SW480 (cell line): ENCODE results near the gene KHK.
"Not testable (repeated sequence)": the region's sequence is repeated elsewhere in the genome, so short reads cannot be mapped to it uniquely, and the experiment has no call there.

Experiments
- DNase-seq: peaks from one replicate; pipeline ENCODE4 v3.0.0-alpha.2; 2016; ENCODE audit warnings: low spot score

Gene KHK

DNA sequence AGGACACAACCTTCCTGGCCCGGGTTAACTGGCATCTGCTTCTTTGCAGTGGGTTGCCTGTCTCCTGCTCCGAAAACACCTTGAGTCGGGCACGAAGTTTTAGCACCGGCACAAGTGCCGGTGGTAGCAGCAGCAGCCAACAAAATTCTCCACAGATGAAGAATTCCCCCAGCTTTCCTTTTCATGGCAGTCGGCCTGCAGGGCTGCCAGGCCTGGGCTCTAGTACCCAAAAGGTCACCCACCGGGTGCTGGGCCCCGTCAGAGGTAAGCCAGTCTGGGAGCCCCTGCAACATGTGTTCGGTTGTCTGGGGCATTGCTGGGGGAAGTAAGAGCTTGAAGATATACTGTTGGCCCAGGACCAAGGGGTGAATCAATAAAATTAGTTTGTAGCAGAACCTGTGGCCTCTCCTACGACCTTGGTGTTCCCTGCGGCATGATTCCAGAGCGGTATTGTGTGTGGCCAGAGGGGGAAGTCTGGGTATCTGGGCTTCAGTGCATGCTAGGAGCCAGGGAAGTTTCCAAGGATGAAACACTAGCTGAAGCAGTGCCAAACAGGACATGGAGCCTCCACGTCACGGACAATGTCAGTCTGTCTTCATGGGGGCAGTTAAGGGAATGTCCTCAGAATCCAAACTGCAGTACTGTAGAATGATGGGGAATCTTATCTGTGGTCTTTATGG, 27.3 kb upstream of the KHK start:
- DNase-seq, result no peak

DNA sequence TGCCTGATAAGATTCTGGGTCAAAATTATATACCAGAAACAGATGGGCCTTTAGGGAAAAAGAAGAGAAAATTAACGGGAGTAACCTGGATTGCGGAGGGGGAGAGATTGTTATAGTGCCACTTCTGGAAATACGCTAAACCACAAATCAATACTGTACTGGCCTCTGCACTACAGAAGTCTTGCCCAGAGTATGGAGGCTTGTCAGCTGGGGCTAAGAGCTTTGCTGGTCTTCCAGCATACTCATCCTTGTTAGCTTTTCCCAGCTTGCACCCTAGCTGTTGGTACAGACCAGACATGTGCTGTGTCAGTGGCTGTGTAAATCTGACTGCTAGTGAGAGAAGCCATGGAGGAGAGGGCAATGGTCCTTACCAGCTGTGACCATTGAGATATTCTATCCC, 26.2 kb upstream of the KHK start:
- DNase-seq, result no peak

DNA sequence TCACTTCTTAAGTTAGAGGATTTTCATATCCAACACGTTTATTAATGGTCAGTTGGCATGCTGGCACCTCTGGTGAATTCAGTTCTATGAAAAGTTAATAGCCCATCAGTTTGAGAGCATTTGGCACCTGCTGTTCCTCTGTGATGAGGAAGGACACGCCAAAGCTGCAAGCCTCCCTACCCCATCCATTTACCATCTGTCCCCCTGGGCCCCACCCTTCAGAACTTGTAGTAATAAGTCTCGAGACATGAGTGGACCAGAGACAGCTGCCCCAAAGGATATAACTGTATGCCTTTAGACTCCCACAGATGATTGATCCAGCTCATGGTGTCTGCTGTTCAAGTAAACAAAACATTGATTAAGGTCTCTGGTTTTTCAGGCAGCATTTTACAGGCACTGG, 21.4 kb upstream of the KHK start:
- no peak for DNase-seq

DNA sequence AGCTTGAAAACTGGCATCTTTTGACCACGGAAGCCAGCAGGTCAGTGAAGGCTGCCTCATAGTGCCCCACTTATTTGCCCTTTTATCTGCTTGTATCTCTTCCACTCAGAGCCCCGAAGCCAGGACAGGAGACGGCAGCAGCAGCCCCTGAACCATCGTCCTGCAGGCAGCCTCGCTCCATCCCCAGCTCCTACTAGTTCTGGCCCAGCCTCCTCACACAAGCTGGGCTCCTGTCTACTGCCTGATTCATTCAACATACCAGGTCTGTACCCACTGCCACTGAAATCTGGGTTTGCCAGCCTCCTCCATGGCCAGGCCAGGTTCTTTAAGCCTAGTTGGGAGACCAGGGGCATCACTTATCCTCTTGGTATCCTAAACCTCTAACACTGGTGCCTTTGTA, 19.2 kb upstream of the KHK start:
- DNase-seq, result no peak

DNA sequence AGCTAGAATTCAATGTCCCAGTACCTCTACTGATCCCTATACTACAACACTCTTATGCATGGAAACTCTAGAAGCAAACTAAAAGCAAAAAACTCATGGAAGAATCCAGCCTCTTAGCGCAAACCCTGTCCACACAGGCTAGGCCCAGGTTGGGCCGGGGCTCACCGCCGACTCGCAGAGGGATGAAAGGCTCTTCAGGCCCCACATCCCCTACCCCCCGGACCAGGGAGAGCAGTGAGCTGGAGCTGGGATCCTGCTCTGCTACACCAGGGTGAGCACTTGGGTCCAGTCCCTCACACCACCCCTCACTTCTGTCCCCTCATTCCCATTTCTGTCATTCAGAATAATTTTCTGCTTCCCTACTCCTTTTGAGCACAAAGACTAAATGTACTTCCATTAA, 17.1 kb upstream of the KHK start:
- DNase-seq, result no peak

DNA sequence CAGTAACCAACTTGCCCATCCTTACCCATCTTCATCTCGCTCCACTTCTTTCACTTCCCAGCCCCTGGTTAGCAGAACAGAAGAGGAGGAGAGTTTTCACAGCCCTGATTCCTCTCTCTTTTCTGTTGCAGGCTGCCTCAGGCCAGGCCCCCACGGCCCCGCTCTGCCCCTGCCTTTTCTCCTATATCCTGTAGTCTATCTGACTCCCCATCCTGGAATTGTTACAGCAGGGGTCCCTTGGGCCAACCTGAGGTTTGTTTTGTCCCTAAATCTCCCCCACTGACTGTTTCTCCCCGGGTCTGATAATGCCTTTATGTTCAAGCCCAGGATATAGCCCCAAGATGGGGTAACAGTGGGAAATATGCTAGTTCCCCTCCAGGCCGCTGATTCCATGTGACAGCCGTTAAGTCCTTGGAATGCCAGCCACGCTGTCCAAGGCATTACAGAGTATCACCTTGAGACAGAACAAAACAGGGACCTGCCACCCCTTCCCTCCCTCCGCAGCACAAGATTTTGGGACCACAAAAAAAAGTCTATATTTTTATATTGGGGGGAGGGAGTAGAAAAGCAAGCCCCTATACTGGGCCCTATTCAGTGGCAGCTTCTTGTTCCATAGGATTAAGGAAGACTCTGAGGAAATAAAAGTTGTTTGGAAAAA, 16.5 kb upstream of the KHK start:
- no peak for DNase-seq

DNA sequence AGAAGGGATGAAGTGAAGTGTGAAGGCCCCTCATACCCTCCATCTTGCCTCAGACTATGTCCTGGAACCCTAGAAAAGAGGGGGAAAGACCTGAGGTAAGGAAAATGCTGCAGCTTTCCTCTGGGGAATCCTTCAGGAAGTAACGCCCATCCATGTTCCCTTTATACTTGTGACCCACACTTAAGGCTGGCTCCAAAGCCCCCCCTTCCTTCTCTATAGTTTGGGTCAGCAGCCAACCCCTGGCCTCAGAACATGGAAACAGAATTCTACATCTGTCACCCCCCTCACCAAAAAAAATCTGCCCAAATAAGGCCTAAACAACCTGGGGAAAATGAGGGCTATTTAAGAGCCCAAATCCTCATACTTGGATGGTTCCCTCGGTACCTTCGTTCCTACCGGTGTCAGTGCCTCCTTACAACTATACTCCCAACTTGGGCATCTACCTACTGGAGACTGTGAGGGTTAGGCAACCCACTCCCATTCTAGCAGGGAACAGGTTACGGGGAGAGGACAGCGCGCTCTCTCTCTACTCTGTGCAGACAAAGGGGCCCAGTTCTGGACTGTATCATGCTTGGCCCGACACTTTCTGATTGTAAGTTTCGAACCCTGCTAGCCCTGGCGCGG, 15.8 kb upstream of the KHK start:
- no peak for DNase-seq

DNA sequence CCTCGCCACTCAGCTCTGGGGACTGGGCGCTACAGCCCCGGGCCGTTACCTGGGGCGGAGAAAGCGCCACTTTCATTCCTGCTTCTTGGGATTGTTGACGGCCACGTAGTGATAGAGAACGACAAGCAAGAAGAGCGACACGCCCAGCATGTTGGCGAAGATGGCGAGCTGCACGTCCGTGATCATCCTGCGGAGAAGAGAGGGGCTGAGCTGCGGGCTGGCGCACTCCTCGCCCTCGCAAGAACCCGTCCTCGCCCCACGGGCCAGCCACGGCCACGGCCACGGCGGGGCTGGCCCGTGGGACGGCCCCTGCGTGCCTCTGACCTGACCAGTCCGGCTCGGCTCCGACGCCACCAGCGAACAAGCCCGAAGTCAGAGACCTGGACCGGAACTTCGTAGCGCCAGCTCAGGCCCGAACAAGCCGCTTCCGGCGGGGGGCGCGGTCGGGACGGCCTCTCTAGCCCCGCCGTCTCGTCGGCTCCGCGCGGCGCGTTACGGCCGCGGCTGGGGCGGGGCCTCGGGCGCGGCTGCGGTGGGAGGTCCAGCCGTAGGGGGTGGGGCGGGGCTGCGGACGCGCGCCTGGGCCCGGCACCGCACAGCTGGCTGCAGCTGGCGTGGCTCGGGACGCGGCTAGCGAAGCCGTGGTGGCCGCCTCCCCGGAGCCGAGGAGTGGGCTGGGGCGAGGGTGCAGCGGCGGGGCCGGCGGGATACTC, 15.1 kb upstream of the KHK start, which contains the start of gene OST4:
Gene OST4 (minus strand): TSS at position 378 of the 713 bp plus-strand sequence.
- peak; percentile 90 for DNase-seq

DNA sequence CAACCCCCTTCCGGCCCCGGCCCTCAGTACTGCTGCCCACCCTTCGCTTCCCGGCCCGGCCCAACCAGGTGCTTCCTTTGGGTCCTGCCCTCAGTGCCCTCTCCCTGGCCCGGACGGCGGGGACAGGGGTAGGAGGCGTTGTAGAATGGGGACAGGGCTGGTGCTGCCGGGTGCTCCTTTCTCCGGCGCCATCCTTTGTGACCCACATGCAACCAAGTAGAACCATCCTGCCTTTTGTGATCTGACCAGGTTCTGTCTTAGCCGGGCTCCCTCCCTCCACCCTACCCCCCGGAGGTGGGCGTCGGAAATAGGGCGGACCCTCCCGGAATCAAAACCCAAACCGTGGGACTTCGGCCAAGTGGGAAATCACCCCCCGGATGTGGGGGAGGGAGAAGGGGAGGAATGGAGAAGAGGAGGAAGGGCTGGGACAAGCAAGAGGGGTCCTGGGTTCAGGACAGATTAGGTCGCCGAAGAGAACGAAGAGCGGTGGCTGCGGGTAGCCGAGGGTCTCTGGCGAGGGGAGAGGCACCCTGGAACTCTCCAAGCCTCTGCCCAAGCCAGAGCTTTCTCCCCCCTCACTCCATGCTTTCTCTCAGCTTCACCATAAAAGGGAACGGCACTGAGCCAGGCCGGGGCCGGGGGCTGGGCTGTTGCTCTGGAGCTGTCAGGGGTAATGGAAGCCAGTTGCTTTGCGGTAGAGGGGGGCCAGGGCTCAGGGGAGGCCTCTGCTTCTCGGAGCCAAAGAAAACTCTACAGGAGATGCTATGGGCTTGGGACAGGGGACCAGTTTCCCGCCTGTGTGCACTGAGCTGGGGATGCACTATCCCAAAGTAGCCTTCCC, 14.4 kb upstream of the KHK start:
- no peak for DNase-seq

DNA sequence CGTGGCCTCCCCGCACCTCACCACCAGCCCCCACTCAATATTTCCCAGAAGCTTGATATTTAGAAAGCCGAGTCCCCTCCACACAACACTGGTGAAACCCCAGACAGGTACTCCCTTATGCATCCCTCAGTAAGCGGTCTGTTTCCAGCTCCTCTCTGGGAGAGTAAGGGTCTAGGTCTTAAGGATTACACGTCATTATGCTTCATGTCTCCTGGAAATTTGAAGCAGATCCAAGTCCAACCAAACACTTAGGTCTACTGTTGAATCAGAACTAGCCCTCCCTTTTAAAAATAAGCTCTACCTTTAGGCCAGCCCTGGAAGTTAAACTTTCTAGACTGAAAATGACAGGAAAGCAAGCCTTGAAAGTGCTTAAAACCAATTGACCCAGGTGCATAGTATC, 13.7 kb upstream of the KHK start:
- DNase-seq, result no peak

DNA sequence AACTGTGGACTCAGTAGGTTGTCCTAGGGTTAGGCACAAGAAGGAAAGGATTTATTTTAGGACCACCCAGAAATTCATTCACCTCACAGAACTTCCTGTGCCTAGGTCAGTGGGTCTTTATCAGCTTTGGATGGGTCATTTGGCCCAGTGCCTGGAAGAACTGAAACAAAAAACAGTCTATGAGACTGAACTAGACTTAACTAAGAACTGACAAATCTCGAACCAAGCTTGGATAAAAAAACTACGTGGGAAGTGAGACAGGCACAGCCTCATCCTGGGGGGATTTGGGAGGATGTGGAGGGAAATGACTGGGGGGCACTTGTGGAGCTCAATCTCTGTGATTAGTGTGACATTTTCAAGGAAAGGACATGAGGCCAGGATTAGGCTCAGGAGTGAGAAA, 12.8 kb upstream of the KHK start:
- DNase-seq, result no peak

DNA sequence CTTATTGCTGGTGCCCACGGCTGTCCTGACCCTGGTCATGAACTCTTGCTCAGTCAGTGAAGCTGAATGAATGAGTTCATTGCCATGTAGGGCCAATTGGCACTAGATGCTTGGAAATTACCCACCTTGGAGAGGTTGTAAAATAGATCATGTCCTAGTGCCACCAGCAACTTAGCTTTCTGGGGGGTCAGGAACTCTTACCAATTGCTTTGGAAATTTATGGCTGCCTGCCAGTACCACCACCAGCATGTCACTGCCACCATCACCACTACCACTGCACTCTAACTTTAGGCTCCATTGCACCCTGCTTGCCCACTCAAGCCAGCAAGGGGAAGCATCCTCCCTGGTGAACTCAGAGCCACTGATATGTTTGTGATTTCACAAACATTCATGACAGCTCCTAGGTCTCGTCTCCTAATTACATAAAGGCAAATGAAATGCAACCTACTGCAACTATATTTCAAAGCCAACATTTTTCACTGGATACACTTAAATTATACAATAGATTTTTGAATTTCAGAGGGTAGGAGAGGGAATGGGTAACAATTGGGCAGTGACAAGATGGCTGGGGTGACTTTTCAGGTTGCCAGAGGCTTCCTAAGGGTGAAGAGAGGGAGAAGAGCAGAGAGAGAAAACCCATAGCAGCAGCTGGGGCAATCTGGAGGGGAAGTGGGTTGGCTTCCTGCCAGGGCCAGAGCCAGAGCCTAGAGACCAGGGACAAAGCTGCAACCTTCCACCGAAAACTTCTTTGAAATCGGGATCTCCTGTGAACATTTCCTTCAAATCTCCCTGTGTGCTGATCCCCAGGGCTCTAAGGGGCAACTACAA, 11.6 kb upstream of the KHK start:
- DNase-seq, result no peak

DNA sequence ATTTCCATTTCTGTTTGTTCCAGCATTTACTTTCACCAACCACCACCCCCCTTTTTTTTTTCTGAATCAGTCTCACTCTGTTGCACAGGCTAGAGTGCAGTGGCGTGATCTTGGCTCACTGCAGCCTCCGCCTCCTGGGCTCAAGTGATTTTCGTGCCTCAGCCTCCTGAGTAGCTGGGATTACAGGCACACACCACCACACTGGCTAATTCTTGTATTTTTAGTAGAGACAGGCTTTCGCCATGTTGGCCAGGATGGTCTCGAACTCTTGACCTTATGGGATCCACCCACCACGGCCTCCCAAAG, 11.1 kb upstream of the KHK start:
- not testable (repeated sequence) for DNase-seq

DNA sequence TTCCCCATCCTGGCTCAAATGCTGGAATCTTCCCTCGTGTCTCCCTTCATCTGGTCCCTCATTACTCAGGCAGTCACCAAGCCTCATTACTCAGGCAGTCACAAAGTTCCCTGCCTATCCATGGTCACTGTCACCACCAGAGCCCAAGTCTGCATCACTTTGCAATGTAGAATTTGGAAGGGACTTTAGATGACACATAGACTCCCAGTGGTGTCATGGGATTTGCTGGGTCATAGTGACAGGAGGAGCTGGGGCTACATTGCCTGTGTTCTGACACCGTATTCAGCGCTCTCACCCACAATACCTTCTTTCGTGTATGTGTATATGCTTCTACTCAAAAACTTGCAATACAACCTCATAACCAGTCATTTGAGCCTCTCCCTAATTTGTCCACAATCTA, 10.2 kb upstream of the KHK start:
- no peak for DNase-seq

DNA sequence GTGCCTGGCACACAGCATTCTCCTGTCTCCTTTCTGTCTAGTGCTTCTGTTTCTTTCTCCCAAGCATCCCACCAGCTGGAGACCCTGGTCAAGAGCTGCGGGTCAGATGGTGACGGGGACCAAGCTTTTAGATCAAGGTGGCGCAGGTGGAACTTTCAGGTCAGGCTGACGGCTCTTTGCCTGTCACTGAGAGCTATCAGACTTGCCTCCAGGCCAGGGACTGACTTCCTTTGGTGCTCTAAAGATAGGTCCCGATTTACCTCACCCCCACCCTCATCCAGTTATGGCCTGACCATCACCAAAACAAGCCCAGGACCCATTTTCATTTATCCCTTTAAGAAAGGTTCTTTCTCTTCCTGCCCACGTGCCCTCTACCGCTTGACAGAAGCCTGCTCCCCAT, 9.3 kb upstream of the KHK start:
- no peak for DNase-seq

DNA sequence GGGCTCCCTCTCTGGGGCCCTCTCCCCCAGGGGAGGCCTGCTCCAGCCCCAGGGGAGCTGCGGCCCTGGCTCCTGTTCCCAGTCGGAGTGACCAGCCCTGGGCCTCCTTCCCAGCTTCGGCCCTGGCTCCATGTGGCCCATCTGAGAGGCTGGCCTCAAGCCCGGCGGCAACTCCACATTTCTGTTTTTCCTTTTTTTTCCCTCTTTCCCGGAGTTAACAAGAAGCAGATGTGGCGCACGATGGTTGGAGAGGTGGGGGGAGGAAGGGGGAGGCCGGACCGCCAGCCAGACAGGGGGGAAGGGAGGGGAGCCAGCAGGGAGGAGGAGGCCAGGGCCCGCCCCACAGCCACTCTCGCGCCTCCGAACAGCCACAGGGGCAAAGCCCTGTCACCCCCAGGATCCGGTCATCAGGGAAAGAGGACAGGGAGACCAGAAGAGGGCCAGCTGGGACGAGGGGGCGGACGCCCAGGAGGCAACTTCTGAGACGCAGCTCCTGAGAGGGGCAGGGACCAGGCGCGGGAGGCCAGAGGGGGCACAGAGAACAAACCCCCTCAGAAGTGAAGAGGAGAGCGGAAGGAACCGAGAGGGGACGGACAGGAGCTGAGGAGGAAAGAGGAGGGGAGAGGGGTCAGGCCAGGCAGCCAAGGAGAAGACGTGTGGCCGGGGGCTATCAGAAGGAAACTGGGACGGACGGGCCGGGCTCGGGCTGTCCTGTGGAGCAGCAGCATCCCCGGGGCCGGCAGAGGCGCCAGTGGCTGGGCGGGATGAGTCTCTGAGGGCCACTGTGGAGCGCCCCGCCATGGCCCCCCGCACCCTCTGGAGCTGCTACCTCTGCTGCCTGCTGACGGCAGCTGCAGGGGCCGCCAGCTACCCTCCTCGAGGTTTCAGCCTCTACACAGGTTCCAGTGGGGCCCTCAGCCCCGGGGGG, 8.0 kb upstream of the KHK start, which contains the start of gene EMILIN1:
Gene EMILIN1 (plus strand): TSS at position 349 of the 928 bp plus-strand sequence. CDS start 451 bp downstream, at position 800.
- no peak for DNase-seq

DNA sequence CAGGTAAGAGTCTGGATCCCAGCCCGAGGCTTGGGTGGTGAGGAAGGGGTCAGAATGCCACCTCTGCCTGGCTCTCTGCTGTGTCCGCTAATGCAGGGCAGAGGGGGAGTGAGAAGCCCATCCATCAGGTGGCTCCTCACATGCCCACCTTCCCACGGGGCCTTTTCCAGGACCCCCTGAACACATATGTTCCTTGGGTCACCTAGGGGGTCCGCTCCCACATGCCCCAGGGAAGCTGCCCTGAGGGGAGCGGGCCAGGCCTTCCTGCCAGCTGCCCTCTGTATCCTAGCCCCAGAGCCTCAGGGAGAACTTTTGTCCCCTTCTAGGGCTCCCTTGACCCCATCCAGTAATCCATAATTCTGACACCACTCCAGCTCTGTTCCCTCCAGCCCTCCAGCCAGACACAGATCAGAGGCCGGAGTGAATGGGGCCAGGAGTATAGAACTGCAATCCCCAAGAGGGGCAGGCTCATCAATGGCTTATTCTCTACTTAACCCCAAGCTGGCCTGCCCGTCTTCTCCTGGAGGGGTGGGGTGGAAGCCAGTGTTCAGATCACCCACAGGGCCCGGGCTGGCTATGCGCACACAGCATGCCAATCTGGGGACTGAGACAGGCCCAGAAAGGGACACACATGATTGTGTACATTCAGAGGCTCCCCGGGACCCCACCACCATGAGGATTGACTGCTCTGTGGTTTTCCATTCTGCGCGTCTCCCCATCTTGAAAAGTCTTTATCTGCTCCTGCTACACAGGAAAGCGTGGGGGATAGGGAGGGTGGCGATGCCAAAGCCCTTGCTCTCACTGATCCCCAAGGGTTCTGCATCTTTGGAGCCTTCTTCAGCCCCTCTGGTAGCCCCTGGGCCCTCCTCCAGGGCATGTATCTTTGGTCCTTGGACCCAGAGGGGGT, 7.1 kb upstream of the KHK start:
- no peak for DNase-seq

DNA sequence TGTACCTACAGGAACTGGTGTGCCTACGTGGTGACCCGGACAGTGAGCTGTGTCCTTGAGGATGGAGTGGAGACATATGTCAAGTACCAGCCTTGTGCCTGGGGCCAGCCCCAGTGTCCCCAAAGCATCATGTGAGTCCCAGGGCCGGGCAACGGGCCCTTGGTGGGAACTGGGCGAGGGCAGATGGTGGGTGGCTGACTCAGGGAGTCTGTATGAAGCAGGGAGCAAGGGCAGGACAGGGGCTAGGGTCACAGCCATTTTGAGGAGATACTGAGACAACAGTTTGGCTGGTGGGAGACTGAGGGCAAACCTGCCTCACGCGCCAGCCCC, 6.5 kb upstream of the KHK start:
- no peak for DNase-seq

DNA sequence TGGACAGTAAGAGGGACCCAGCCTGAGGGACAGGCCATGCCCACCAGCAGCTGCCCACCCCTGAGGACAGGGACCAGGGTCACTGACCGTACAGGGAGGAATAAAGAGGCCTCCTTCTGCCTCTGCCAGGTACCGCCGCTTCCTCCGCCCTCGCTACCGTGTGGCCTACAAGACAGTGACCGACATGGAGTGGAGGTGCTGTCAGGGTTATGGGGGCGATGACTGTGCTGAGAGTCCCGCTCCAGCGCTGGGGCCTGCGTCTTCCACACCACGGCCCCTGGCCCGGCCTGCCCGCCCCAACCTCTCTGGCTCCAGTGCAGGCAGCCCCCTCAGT, 6.0 kb upstream of the KHK start:
- no peak for DNase-seq
